GM19240 (cell line): Measurements from ENCODE around the gene CTNNBIP1.

Experiments used
- DNase-seq: peaks from one replicate; pipeline ENCODE4 v3.0.0; 2011; ENCODE audit warnings: low spot score; ENCODE audit not compliant: insufficient read length

The CTNNBIP1 gene

GRCh38 chr1:9878404-9878803 lies 31.7 kb downstream of the CTNNBIP1 start:
- no peak for DNase-seq

DNA sequence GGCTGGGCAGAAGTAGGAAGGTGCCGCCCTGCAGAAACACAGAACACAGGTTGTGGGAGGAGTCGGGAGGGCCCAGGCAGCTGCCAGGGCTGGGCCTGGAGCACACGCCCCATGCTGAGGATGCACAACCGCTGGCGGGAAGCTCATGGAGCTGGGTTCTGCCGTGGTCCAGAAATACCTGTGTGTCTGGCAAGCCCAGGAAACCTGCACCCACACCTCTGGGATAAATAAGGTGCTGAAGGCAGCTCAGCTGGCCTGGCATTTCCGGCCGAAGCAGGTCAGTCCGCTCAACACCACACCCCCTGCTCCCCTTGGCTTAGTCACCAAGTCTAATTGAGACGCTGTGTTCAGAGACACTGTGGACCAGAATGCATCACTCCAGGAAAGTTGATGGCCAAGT lies 32.1 kb downstream of the CTNNBIP1 start:
- DNase-seq = no peak

DNA sequence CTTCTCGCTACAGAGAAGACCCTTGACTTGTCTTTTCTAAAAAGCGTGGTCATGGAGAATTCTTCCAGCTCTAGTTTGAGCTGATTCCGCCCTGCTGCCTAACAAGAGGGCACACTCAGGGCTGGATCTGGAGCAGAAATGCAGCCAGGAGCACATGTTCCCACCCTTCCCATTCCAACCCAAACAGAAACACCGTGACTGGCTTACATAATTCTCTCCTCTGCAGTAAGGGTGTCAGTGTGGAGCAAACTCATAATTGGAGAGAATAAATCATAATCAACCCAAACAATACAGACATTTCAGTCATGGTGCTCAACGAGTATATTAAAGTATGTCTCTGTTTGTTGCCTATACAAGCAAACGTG lies 34.5 kb downstream of the CTNNBIP1 start:
- no peak for DNase-seq

GRCh38 chr1:9874959-9875635 lies 35.0 kb downstream of the CTNNBIP1 start:
- peak; percentile 97 for DNase-seq

- DNase-seq = no peak
These were observed 35.7 kb downstream of the CTNNBIP1 start for GRCh38 chr1:9874412-9874811.

DNA sequence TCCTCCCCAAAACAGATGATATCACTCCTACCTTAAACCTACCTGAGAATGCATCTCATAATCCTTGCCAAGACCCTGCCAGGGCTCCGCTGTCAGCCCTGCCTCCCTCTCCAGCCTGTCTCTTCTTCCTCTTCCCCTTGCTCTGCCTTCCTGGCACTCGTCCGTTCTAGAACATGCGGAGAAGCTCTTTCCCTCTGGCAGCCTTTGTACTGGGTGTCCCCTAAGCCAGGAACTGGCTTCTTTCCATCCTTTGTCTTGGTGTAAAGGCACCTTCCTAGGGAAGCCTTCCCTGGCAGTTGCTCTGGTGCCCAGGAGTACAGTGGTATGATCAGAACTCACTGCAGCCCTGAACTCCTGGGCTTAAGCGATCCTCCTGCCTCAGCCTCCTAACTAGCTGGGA lies 36.1 kb downstream of the CTNNBIP1 start:
- no peak for DNase-seq

DNA sequence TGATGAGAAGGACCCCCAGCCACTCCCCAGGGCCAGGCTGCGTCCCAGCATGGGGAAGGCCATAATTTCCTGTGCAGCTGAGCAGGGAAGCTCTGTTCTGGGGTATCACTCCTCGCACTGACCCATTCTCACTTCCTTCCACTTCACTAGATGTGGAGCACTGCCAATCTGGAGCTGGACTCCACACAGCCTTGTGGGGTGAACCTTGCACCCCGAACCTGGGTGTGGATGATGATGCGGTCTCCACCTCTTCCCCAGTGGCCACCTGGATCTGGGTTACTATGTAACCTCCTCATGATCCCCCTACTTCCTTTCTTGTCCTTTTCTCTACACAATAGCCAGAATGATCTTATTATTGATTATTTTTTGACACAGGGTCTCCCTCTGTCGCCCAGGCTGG lies 36.7 kb downstream of the CTNNBIP1 start:
- DNase-seq = no peak

DNA sequence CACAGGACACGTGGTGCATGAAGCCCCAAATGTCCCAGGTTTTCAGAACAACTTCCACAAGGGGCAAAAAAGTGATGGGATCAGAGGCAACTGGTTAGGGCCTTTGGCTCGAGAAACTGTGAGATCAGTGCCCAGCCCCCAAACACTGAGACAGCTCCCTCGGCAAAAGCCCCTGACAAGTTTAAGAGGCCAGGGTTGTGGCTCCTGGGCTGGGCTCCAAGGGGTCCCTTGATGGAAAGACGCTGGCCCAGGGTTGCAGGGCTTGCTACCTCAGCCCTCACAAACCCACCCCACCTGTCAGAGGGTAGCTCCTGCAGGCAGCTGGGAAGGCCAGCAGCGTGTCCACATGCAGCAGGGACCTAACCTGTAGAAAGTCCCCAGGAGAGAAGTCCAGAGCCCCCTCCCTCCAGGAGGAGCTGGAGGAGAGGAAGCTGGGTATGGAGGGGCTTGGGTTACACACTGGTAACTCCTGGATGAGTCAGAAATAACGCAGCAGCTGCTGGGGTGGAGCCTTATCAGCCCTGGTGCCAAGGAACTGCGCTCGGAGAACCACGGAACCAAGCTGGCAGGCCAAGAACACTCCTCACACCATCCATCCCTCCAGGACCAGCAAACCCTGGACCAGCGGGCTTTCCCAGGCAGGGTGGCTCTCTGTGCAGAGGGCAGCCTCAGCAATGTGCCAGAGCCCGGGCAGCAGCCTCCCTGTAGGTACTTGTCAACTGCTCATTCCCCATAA lies 37.5 kb downstream of the CTNNBIP1 start:
- no peak for DNase-seq

DNA sequence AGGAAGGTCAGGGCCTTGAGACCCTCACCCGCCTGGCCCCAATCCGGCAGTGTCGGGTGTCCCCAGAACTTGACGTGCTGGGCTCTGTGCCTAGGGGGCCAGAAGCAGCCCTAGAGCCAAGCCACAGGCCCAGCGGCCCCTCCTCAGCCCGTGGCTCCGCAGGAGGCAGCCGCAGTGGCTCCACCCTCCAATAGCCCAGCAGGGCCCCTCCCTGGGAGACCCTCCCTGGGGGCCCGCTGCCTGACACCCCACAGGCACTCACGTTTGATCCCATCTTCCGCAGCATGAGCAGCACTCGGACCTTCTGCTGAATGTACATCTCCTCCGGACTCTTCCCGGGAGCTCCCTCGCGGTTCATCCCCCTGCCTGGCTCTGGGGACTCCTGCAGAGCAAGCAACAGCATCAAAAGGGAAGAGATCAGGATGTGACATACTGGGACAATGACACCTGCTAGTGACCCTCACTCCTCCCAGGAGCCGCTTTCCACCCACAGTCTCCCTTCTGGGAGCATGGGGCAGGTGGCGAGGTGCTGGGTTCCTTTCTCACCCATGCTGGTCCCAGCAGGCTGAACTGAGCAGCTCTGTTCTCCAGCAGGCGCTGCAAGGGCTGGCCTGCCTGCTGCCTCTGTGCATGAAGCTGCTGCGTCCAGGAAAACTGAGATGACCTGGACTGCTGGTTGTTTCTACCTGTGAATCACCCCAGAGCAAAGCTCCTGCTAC lies 38.2 kb downstream of the CTNNBIP1 start:
- no peak for DNase-seq

GRCh38 chr1:9871021-9871420 lies 39.0 kb downstream of the CTNNBIP1 start:
- DNase-seq = no peak

DNA sequence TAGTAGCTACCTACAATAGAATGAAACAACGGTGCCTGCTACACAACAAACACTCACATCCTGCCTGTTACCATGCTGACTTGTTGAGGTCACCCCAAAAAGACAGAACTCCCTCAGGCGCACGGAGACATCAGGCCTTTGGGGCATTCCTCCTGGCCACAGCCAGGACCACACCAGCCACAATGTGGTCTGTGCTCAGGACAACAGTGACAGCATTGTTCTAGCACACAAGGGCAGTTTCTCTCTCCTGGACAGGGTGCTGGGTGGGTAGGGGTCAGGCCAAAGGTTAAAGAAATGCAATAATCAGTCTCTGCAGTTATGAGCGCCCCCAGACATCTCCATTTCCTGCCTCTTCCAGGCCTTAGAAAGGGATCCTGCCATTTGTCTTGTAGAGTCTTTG lies 39.5 kb downstream of the CTNNBIP1 start:
- no peak for DNase-seq

GRCh38 chr1:9869831-9870251 lies 40.2 kb downstream of the CTNNBIP1 start:
- no peak for DNase-seq

DNA sequence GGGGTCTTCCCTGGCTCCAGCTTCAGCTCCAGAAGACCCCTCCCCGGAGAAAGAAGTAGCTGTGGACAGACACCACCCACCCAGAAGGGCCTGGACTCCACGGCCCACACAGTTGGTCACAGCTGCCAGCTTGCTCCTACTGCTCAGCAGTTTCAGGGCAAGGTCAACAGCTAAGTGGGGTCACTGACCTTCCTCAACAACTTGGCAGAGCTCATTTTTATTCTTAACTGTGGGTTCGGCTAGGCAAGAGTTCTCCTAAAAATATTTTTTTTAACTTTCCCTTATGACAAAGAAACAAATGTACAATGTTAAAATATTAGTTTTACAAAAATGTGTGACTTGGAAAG lies 41.9 kb downstream of the CTNNBIP1 start:
- DNase-seq = no peak

- peak; percentile 85 for DNase-seq
These were observed 42.4 kb downstream of the CTNNBIP1 start for GRCh38 chr1:9867408-9868243.

DNA sequence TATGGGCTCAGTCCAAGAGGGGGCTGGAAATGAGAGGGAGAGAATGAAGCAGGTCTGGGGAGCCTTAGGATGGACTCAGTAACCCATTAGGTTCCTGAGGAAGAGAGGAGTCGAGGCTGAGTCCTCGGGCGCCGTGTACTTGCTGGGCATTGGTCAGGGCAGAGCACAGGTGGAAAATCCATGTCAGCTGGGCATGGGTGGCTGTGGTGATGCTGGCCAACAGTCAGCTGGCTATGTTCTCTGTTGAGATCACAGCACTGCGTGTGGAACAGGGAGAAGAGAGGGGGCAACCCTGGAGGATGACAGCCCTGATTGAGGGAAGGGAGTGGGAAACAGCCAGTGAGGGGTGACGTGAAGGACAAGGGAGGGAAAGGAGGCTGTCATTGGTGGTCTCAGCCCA lies 43.2 kb downstream of the CTNNBIP1 start:
- no peak for DNase-seq

DNA sequence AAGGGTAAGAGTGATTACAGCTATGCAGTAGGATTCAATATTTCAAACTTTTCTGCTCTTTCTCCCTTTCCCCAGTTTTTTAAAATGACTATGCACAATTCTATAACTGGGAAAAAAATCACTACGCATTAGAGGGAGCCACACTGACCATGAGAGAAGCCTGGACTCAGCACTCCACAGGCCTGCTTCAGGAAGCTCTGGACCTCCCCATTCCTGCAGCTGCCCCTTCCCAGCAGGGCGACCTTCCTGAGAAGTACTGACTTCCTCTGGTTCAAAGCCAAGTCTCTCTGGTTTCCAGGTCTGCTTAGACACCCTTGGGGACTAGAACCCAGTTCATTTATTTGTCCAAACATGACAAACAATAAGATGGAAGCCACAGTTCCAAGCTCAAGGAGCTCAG lies 44.3 kb downstream of the CTNNBIP1 start:
- no peak for DNase-seq

DNA sequence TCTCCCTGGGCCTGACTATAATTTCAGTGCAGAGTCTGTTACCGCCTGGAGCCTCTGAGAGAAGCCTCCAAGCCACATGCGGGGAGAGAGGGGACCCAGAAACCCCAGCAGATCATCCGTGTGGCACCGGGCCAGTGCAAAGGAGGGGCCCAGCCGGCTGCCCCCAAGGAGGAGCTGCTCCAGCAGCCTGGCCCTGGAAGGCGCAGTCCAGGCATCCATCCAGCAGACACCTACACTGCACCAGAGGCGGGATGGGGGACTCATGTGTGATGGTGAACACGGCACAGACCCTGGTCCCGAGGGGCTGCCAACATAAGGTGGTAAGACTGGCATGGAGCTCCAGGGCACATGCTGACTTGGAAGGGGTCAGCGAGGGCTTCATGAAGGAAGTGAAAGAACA lies 46.7 kb downstream of the CTNNBIP1 start:
- no peak for DNase-seq

DNA sequence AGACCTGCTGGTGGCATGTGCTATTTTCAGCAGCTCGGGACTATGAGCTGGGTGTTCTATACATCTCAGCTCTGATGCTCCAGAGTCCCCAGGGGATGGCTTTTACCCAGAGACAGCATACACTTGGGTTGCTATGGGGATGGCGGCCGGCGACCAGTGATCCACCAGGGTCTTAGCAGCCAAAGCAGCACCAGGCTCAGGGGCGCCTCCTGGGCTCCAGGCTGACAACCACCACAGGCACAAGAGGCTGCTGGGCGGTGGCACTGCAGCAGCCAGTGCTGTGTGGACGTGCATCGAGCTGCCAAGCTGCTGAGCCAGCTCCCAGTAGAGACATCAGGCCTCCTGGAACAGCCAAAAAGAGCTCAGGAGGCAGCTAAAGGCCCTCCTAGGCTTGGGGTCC lies 48.7 kb downstream of the CTNNBIP1 start:
- no peak for DNase-seq

DNA sequence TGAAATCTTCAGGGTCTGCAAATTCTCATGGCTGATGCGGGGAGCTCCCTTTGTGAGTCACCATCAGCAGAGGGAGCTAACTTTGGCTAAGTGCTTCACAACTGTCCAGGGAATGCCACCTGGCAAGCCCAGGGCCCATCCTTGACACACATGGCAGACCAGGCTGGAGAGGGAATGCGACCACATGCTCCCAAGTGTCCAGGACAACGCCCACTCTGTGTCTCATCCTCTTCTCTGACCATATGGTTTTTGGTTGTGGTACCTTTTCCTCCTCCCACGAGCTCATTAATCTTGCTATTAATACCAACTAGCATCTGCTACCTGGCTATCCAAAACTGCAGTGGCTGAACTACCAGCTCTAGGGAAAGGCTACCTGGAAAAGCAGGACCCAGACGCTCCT lies 49.2 kb downstream of the CTNNBIP1 start:
- no peak for DNase-seq

GRCh38 chr1:9859281-9860014 lies 50.6 kb downstream of the CTNNBIP1 start:
- DNase-seq = no peak
